C4-2B (cell line): ENCODE data around the gene KANSL2.
A peak's percentile ranks its signal among the peaks of the same experiment; 100 is the strongest.

Experiments
- H3K27ac ChIP-seq: fragments of 450-650 bp; 2 replicates; pipeline ENCODE4 v1.5.1; 2017
- ZFX ChIP-seq: fragments of 450-650 bp; IDR thresholded peaks from 2 replicates; pipeline ENCODE4 v1.6.1; 2017
- TF ChIP-seq, protein P1 (sequence below): fragments of 450-650 bp; conservative IDR thresholded peaks from 2 replicates; pipeline ENCODE4 v1.5.1; 2017; ENCODE audit warnings: mild to moderate bottlenecking

Gene KANSL2

DNA sequence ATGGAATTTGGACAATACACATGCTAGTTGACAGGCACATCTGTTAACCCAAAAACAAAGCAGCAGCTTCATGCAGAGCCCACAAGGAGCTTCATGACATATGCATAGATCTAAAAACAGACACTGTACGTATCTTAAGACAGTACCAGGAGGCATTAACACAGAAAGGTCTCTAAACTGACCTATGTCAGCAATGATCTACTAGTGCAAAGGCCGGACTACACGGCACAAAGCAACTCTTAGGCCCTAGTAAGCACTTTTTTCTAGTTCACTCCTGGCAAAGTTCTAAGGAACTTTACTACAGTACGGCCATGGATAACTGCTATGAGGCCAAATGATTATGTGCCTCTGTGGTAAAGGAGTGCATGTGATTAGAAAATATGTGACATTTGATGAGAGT is 8.4 kb upstream of the KANSL2 start:
- H3K27ac ChIP-seq, result no peak overlapping the region
- TF ChIP-seq ZFX, result no peak
- TF ChIP-seq, protein P1, sequence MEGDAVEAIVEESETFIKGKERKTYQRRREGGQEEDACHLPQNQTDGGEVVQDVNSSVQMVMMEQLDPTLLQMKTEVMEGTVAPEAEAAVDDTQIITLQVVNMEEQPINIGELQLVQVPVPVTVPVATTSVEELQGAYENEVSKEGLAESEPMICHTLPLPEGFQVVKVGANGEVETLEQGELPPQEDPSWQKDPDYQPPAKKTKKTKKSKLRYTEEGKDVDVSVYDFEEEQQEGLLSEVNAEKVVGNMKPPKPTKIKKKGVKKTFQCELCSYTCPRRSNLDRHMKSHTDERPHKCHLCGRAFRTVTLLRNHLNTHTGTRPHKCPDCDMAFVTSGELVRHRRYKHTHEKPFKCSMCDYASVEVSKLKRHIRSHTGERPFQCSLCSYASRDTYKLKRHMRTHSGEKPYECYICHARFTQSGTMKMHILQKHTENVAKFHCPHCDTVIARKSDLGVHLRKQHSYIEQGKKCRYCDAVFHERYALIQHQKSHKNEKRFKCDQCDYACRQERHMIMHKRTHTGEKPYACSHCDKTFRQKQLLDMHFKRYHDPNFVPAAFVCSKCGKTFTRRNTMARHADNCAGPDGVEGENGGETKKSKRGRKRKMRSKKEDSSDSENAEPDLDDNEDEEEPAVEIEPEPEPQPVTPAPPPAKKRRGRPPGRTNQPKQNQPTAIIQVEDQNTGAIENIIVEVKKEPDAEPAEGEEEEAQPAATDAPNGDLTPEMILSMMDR, result no peak

DNA sequence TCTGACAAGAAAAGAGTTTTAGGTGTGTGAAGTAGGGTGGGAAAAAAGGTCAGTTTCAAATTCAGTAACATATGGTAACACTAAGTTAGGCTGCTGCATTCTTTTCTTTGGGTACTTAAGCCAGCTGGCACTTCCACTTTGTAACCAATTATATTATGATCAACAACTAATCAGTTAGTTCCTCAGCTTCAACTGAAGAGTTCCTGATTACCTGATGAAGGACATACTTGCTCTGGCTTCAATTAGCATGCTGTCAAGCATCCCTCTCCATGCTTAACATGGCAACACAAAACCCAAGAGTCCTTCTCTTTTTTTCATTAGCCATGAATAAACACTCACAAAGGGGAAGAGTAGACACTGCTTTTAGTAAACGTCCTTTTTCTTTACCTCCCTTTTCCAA is 6.8 kb upstream of the KANSL2 start:
- TF ChIP-seq ZFX, result no peak
- TF ChIP-seq, protein P1, result no peak
- H3K27ac ChIP-seq, result no peak overlapping the region

DNA sequence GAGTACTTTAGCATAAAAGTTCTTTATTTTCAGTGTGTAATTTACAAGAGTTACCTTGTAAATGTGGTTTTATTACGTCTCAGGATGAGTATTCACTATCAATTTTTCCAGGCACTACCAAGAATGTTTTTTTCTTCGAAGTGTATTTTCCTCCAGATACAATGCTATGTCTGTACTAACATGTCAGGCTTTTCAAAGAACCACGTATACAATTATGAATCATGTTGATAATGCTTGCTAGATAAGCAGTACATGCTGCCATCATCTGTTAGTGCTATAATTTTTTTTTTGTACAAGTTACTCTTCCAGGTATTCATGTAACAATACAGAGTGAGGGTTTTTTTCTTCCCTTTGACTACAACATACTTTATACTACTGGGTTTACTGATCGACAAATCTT is 5.6 kb upstream of the KANSL2 start:
- H3K27ac ChIP-seq, result no peak overlapping the region
- TF ChIP-seq, protein P1, result no peak
- no peak for TF ChIP-seq ZFX

DNA sequence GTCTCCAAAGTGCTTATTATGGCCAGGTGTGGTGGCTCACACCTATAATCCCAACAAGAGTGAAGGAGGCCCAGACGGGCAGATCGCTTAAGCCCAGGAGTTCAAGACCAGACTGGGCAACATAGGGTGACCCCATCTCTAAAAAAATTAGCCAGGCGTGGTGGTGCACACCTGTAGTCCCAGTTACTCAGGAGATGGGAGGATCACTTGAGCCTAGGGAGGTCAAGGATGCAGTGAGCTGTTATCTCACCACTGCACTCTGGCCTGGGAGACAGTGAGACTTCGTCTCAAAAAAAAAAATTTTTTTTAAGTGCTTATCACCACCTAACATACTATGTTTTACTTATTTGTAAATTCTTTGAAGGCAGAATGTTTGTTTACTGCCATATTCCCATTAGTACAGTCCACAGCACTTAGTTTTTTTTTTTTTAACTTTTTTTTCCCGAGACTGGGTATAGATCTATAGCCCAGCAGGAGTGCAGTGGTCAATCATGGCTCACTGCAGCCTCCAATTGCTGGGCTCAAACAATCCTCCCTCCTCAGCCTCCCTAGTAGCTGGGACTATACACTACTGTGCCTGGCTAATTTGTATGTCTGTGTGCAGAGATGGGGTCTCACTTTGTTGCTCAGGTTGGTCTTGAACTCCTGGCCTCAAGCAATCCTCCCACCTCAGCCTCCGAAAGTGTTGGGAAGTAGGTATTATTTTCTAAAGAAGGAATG is 4.7 kb upstream of the KANSL2 start:
- H3K27ac ChIP-seq, result no peak overlapping the region
- TF ChIP-seq, protein P1, result no peak
- TF ChIP-seq ZFX, result no peak

DNA sequence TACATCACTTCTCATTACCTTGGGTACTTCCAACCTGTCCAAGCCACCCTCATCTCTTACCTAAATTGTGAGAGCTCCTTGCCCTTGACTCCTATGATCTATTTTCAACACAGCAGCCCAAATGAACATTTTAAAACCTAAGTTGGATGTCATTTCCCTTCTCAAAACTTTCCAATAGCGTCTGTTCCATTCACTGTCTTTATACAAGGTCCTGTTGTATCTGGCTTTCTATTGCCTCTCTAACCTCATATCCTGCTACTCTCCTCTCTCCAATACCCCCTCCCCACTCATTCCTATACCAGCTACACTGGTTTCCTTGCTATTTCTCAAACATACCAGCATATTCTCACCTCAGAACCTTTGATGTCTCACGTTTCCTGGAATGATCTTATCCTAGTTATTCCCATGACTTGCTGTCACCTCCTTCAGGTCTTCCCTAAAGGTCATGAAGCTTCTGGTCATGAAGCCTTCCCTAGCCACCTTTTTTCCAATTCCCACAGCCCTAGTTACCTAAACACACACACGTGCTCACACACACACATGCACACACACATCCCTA is 4.1 kb upstream of the KANSL2 start:
- TF ChIP-seq, protein P1, result no peak
- no peak for TF ChIP-seq ZFX
- H3K27ac ChIP-seq, result no peak overlapping the region

DNA sequence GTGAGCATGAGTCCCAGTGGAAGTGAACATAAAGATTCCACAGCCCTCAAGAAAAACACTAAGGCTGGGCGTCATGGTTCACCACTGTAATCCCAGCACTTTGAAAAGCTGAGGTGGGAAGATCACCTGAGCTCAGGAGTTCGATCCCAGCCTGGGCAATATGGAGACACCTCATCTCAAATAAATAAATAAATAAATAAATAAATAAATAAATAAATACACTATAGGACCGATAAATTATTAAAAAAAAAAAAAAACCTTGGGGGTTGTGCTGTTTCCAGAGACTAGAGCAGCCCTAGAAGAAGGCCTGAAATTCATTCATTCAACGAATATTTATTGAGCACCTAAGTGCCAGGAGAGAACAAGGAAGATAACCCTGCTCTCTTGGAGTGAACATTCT is 1.5 kb upstream of the KANSL2 start:
- no peak overlapping the region for H3K27ac ChIP-seq
- TF ChIP-seq, protein P1, result no peak
- no peak for TF ChIP-seq ZFX

DNA sequence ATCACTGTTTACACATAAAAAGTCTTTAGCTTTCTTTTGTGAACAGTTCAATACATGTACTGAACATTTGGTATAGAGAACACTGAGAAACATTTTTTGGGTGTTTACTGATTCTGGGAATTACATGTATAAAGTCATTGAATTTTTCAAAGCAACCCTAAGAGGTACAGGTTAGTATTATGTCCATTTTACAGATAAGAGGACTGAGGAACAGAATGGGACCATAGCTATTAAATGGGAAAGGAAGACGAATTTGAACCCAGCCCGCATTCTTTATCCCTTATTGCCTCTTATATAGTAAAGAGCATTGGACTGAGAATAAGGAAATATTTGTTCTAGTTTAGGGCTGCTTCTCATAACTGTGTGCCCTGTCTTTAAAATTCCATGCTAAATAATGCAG is 889 bp upstream of the KANSL2 start:
- no peak for TF ChIP-seq ZFX
- TF ChIP-seq, protein P1, result no peak
- peak overlapping the region; percentile 96 for H3K27ac ChIP-seq

DNA sequence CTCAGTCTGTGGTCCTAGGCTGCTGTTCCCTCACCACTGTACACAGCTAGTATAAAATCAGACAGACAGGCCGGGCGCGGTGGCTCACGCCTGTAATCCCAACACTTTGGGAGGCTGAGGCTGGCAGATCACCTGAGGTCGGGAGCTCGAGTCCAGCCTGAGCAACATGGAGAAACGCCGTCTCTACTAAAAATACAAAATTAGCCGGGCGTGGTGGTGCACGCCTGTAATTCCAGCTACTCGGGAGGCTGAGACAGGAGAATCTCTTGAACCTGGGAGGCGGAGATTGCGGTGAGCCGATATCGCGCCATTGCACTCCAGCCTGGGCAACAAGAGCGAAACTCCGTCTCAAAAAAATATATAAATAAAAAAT is 481 bp upstream of the KANSL2 start:
- H3K27ac ChIP-seq, result peak overlapping the region; percentile 96
